ENCODE results near the gene CFI. TPM values are rescaled to one million over a fixed set of nuclear protein-coding genes. Genes with fewer than 3 reads are reported as not detected.

The CFI gene
- total and polyA plus RNA-seq, 9 of the 15 experiments (the other 6 are each of a cell fraction or from before 2014, with no cell fraction given): 0.30 to 8.4 (median 0.95) TPM

GRCh38 chr4:109735566-109736365, 66.0 kb downstream of the CFI start (continued):
- TF ChIP-seq CAMTA2 (CRISPR knock-in tag; conservative IDR thresholded peaks at IDR 0.05): no peak
- 0 out of 2 replicates have a peak, but pooled peaks have one; percentile 18 for TF ChIP-seq ZNF766 (CRISPR knock-in tag; conservative IDR thresholded peaks at IDR 0.05)
- no peak for TF ChIP-seq ZKSCAN3 (CRISPR knock-in tag; IDR thresholded peaks at IDR 0.05)
- peak; percentile 88 for TF ChIP-seq CBFA2T3 (IDR thresholded peaks at IDR 0.05)
- peak; percentile 20 for TF ChIP-seq TAF1 (IDR thresholded peaks at IDR 0.05; ENCODE audit: control insufficient read depth, extremely low read depth, insufficient read depth, low read length, severe bottlenecking)
- TF ChIP-seq ZNF75A (CRISPR knock-in tag; IDR thresholded peaks at IDR 0.05): no peak
- no peak for TF ChIP-seq ZNF232 (CRISPR knock-in tag; IDR thresholded peaks at IDR 0.05)
- no peak for TF ChIP-seq MCM7 (IDR thresholded peaks at IDR 0.05)
- no peak for TF ChIP-seq MEF2A (IDR thresholded peaks at IDR 0.05; ENCODE audit: control insufficient read depth, low read depth, low read length)
- TF ChIP-seq NCOA6 (IDR thresholded peaks at IDR 0.05): no peak
- peak; percentile 28; the same call in 1 of the 2 replicates for TF ChIP-seq ATF3 (IDR thresholded peaks at IDR 0.05)
- no peak for TF ChIP-seq ATF3 (CRISPR knock-in tag; conservative IDR thresholded peaks at IDR 0.05)
- peak; percentile 47; the same call in 1 of the 2 replicates for TF ChIP-seq RBFOX2 (IDR thresholded peaks at IDR 0.05; ENCODE audit: low read depth, low read length)
- no peak for TF ChIP-seq HCFC1 (IDR thresholded peaks at IDR 0.05; ENCODE audit: low read depth, low read length)
- no peak for TF ChIP-seq SLC30A9 (CRISPR knock-in tag; IDR thresholded peaks at IDR 0.05)
- no peak for TF ChIP-seq ZNF12 (CRISPR knock-in tag; IDR thresholded peaks at IDR 0.05)
- no peak for TF ChIP-seq ZNF224 (CRISPR knock-in tag; IDR thresholded peaks at IDR 0.05)
- TF ChIP-seq PTTG1 (tag; IDR thresholded peaks at IDR 0.05; ENCODE audit: low read depth): no peak
- no peak; the same call in 1 of the 2 replicates for TF ChIP-seq MAFK (IDR thresholded peaks at IDR 0.05; ENCODE audit: low read length)
- TF ChIP-seq DDX20 (tag; IDR thresholded peaks at IDR 0.05; ENCODE audit: low read depth): no peak
- no peak for TF ChIP-seq ZNF655 (CRISPR knock-in tag; IDR thresholded peaks at IDR 0.05)
- no peak for TF ChIP-seq SRSF7 (optimal IDR thresholded peaks at IDR 0.05; ENCODE audit: low read depth, low read length)
- TF ChIP-seq ZMIZ1 (IDR thresholded peaks at IDR 0.05; ENCODE audit: low read depth in 2 of 2, low read length in 2 of 2): no peak
- no peak for TF ChIP-seq KLF13 (tag; IDR thresholded peaks at IDR 0.05; ENCODE audit: borderline replicate concordance, low read depth)
- TF ChIP-seq ZNF408 (CRISPR knock-in tag; IDR thresholded peaks at IDR 0.05; ENCODE audit: low read depth): no peak

Data from K562 (cell line).